GM21381 (cell line): Measurements from ENCODE around the gene ITPRID1.
"Not testable (repeated sequence)": the region's sequence is repeated elsewhere in the genome, so short reads cannot be mapped to it uniquely, and the experiment has no call there.

Source experiments
- ATAC-seq: cut with Tn5 transposase; IDR thresholded peaks from one replicate; pipeline ENCODE4 v1.9.1; 2021; ENCODE audit warnings: mild to moderate bottlenecking, moderate library complexity; ENCODE audit not compliant: unreplicated experiment

The ITPRID1 gene

DNA sequence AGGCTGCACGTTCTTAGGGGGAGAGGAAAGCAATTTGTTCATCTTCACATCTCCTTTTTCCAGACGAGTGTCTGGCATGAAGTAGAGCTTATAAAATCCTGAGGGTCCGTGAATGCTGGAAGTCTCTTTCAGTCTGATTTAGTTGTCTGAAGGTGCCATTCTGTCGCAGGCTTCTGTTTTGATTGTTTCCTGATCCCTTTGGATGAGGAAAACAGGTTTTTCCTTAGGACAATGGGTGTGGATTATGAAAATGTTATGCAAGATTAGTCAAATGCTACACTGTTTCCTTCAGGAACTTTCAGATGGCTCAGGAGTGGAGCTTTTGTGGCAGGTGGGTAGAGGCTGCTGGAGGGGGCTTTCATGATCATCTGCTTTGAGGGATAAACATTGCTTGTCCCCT, at the start of gene ITPRID1:
ITPRID1 (plus strand) TSS at position 301 of the 400 bp plus-strand sequence. CDS start 38,935 bp downstream, outside the sequence.
- no peak for ATAC-seq

DNA sequence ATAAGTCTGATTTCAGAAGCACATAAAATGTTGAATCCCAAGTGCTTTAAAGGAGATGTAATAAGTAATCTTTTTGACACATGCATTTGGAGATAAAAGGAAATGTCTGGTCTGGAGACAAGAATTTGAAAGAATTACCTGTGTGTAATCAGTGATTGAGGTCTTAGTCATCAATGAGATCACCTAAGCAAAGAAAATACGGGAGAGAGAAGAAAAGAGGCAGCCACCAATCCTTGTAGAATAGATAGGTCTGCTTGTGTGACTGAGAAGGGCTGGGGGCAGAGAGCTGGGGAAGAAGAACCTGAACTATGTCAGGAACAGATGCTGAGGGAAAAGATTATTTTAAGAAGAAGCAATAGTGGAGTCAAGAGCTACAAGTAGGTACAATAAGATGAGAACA, 49.3 kb upstream of the ITPRID1 start:
- ATAC-seq, result no peak

DNA sequence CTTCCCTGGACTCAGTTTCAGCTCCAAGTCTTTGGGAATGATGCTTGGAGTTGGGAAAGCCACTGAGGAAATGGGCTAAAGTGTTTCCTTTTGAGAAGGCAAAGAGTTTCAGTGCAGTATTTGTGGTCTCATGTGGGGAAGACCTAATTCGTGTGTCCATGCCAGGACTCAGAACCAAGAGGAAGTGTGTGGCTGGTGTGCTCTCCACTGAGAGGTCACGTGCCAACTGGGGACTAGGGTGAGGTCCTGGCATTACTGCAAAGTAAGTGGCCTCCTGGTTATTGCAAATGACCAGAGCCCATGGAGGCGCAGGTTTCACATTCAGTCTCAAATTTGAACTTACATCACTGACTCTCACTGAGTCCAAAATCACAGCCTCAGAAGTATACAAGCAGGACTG, 48.6 kb upstream of the ITPRID1 start:
- ATAC-seq, result no peak

DNA sequence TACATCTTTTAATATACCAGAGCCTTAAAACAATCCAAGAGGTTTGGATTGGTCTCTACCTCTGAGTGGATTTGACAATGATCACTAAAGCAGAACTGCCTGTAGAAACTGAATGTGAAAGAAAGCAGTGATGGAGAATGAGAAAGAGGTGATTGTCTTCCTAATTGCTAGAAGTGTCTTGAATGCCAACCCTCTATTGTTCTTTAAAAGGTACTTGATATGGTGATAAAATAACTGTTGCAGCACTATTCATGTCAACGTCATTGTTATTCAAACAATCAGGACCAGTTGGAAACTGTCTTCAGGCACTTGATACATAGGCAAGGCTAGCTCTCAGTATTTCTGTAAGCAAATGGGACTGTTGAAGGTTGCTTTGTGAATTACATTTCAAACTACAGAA, 47.9 kb upstream of the ITPRID1 start:
- no peak for ATAC-seq

DNA sequence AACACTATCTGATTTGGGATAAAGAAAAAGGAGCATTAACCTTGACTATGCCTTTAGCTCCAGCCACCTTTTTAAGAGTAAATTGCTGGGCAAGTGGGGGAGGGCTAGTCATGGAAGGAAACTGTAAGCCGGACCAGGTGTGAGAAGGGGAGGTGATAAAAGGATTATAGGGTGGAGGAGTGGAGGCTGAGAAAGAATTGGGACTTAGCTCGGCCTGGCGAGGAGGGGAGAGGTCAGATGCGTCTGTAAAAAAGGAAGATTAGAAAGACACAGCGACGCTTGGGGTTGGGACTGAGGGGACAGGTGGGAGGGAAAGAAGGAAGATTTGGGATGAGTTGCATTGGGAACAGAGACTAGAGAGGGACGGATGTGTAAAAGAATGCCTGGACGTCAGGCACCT, 43.0 kb upstream of the ITPRID1 start:
- not testable (repeated sequence) for ATAC-seq

DNA sequence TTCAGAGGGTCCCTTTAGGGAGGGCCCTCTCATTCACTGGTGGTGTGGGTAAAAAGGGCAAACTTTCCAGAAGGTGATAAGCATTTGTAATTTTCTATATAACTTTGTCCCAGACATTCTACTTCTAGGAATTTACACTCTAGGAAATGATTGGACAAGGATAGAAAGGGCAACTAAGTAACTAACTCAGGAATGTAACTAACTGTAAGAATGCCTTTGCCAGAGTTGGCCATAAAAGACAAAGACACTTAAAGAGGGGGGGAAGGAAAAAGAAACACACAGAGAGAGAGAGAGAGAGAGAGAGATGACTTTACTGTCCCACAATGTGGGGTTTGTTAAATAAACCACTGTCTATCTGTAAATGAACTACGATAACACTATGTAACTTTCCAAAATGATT, 38.5 kb upstream of the ITPRID1 start:
- no peak for ATAC-seq

DNA sequence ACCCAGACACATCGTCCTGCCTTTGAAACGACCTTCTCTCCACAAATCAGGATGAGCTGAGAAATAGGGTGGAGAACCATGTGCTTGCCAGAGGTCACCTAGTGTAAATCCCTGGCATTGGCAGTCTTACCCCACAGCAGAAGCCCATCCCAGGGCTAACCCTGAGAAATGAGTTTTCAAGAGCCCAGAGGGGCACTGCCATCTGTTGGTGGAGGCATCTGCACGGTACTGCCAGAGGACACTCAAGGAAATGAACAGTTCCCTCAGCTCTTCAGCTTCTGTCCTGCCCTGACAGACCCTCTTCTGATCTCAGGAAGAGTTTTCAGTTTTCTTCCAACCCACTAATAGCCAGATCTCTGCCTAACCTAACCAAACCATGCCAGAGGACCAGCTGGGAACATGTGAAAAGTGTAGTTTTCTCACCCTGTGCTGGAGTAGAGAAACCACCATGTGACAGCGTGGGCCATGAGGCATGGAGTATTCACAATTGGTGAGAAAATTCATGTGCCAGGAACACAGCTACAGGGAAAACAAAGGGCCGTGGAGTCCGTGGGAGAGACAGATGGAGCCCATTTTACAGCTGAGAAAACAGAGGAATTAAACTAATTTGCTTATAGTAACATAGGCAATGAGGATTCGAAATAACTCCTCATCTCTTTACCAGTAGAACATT, 37.7 kb upstream of the ITPRID1 start:
- ATAC-seq, result no peak

DNA sequence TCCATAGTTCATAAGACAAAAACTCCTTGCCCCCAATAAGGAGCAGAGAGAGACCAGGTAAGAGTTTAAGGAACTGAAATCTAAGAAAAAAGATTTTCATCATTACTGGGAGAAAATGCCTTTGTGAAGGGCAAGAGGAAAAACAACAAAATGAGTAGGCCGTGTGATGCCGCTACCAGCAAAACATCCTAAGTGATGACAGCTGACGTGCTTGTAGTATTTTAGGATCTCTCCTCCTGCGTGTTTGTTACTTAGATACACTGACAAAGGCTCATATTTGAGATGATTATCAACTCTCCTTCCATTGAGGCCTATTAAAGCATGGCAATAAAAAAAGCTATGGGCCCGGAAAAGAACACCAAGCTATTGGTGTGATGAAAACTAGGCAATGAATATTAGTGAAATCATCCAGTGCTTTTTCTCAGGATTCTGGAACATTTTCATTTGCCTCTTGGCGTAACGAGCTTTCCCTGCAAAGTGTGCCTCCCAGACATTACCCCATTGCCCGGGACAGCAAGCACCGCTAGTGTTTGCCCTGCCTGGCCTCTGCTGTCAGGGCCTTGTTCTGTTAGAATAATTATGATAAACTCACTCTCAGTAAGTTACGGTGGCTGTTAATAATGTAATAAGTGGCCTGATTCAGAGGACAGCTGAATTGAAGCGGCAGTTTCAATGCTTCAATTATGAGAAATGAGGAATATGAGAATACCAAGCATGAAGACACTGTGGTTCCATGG, 36.8 kb upstream of the ITPRID1 start:
- no peak for ATAC-seq

DNA sequence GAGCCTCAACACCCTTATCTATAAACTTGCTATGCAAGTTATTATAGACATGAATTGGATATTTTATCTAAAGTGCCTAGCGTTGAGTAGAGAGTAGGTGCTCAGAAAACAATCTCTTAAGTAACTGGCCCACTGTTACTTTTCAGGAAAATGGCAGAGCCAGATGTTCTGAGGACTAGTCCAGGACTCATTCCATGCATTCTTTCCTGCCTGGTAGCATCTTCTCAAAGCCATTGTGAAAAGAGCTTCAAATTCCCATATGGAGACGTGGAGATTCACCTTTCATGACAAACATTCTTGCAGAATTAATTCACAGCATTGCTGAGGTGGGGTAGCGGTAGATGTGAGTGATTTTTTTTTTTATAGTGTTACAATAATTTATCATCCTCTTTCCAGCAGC, 35.9 kb upstream of the ITPRID1 start:
- no peak for ATAC-seq

DNA sequence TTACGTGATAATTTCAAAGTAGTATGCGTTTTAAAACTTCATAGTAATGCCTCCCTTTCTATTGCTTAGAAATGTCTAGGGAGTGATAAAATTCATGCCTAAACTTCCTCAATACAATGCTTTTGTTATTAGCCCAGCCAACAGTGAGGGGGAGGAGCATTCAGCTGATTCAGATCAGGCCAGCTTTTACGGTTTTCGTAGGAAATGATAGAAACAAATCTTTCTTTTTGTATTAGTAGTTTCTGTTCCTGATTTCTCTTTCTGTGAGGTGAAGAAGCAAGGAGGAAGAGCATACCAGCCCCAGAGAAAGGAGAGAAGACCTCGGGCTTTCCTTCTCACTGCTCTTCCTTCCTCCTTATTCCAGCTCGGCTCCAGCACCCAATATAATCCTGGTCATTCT, 35.2 kb upstream of the ITPRID1 start:
- ATAC-seq, result peak; percentile 72

DNA sequence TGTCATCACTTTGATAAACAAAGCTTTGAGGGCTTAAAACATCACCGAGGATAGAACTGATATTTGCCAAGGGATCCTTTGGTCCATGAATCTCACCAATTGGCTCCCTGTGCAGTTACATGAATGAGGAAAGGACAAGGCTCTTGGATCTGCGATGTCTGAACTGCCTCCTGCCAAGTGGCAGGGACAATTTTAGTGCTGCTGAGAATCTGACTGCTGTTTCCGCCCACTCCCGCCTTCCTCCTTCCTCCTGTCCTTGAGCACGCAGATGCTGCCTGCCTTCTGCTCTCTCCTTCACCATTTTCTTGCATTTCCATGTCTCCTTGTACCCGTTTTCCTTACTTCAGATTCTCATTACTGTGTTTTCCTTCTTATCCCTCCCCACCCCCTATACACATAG, 26.8 kb upstream of the ITPRID1 start:
- no peak for ATAC-seq

DNA sequence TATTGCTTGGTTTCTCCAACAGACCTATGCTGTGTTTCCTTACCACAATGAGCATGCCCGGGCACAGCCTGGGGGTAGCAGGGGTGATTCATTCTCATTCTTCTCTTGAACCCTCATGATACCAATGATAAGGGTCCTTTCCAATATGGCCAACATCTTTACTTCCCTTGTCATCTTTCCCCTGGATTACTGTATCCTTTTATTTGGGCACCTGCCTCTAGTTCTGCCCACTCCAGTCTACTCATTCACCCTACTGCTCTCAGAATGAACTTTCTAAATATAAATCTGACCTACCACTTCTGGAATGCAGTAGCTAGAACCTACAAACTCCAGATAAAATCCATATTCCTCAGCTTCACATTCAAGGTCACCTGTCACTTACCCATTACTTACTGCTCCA, 26.4 kb upstream of the ITPRID1 start:
- no peak for ATAC-seq

DNA sequence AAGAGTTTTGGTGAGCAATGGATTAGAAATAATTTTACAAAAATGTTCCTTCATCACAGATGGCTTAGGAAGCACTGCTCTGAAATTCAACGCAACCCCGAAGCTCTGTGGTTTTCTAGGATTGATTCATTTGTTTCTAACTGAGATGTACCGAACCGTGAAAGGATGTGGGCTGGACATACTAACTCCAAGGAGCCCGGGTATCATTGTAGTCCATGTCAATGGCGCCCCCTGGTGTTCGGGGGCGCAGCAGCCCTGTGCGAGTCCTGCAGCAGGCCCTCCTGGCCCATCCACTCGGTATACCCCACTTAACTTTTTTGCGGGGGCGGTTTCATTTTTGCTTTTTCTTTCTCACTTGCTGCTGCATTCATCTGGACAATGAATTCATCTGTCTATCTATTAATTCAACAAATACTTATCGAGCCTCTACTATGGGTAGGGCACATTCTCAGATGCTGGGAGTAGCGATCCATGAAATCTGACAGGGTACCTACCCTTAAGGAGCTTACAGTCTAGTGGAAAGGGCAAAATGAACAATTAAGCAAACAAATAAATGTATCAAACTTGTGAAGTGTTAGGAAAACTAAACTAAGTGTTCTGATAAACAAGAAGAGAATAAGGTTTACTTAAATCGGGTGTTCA, 25.2 kb upstream of the ITPRID1 start:
- ATAC-seq, result peak; percentile 97

DNA sequence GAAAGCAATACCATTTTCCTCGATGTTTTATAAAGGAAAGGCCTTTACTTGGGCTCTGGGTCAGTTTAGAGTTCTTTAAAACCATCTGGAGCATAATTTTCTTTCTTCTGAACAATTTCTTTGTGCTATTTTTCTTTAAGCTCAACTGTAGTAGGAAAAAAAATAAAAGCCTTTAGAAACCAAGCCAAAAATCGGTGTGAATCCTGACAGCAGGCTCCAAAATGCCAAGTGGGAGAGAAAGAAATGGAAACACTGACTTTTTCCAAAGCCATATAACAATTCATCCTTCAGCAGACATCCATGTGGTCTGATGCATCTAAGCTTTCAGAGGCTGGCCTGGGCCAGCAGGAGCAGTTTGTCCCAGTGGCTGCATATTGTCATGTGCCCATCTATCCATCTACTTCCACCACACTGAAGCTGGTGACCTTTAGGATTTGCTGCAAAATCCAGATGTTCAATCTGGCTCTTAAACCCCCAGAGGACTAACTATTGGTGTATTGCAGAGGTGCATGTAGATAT, 23.0 kb upstream of the ITPRID1 start:
- no peak for ATAC-seq

DNA sequence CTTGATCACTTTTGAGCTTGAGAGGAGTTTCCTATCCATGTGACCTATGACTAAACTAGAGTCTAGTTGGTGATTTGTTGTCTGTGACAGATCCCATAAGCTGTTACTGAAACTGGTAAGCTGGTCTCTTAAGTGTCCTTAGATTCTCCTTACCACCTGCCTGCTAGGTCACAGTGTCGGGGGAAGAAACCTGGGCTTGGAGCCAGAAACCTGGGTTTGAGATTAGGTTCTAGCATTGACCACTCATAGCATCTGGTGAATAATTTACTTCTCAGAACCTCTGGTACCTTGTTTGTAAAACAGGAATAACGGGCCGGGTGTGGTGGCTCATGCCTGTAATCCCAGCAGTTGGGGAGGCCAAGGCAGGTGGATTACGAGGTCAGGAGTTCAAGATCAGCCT, 21.8 kb upstream of the ITPRID1 start:
- ATAC-seq, result no peak

DNA sequence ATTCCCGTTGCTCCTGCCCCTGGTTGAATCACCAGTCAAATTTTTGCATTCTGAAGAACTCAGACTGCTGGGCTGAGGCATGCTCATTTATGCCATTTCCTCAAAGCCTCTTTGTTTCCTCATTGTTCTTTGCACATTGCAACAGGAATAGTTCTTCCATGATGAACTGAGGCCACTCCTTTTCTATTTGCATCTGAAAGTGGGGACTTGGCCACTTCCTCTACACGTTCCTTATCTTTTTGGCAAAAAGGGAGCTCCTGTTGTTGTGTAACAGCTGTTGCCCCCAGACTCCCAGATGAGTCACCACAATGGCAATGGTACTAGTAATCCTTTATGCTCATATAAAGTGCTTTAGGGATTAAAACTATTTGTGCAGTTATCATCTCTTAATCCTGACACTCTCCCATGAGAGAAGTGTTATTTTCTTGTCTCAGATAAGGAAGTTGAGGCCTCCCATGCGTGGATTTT, 20.1 kb upstream of the ITPRID1 start:
- no peak for ATAC-seq

DNA sequence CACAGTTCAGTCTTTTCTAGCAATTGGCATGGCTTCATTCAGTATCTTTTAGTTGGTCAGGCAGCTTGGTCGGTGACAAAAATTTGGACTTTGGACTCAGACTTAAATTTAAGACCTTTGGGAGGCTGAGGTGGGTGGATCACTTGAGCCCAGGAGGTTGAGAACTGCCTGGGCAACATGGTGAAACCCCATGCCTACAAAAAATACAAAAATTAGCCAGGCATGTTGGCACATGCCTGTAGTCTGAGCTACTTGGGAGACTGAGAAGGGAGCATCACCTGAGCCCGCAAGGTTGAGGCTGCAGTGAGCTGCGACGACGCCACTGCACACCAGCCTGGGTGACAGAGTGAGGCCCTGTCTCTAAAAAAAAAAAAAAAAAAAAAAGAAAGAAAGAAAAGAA, 19.5 kb upstream of the ITPRID1 start:
- ATAC-seq, result no peak

DNA sequence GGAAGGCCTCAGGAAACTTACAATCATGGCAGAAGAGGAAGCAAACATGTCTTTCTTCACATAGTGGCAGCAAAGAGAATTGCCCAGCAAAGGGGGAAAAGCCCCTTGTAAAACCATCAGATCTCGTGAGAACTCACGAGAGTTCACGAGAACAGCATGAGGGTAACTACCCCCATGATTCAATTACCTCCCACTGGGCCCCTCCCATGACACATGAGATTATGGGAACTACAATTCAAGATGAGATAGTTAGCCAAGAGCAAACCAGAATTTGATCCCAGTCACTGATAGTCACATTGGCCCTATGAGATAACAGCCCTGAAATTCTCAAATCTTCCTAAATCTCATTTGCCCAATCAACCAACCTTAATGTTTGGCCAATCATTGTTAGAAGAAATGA, 18.2 kb upstream of the ITPRID1 start:
- no peak for ATAC-seq

DNA sequence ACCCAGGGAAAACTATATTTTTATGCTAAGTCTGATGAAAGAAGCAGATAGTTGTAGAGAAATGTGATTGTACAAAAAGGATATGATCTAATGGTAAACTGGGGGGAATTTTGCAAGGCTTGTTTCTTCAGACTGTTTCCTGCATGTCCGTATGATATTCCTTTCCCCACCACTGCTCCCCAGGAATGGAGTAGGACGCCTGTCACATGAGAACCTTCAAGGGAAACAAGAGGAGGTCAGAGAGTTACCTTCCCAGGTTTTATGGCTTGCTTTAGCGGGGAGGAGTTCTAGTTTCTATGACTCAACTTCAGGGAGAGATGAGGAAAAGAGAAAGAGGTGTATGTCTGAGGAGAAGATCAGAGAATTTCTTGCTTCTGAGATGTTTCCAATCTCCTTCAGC, 16.4 kb upstream of the ITPRID1 start:
- no peak for ATAC-seq

DNA sequence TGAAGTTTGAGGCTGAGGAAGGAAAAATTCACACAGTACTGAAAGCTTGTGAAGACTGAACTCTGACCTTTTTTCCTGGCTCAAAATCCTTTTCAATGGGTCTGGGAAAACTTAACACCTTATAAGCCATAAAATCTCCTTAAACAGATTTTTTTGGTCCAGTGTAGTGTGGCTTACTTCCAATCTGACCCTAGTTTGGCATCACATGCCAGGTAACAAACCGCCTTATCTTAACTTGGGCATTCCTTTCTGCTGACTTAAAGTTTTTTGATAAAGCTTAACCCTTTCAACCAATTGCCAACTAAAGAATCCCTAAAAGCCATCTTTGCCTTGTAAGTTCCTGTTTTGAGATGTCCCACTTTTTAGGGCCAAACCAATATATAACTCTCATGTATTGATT, 13.2 kb upstream of the ITPRID1 start:
- no peak for ATAC-seq

DNA sequence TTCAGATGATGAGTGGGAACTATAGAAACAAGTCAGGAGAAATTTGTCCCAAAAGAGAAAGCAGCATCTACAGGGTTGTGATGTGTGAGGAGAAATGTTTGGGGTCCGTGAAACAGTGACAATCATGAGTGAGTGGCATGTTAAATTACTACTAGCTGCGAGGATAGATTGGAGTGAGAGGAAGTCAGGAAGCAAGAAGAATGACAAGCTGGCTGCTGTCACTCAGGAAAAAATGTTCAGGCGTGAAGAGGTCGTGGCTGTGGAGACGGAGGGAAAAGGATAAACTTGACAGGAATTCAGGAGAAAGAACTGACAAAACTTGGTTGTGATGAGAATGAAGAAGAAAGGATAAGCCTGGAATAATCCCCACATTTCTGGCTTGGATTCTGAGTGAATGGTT, 5.1 kb upstream of the ITPRID1 start:
- no peak for ATAC-seq

DNA sequence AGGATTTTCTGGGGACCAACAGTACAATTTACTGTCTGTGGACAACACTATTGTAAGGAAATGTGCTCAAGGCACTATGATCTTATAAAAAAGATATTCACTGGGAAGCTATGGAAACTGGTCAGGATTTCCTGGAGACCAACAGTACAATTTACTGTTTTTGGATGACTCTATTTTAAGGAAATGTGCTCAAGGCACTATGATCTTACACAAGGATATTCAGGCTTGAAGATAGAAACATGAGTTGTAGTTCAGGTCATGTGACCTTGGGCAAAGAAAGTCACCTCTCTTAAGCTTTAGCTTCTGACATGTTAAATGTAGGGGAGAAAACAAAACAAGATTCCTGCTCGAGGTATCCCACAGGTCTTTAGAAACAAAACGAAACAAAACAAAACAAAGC, 1.7 kb upstream of the ITPRID1 start:
- ATAC-seq, result no peak
